Progenitor cell of endocrine pancreas (in vitro differentiated cells): ENCODE measurements around the gene HAPSTR1. TPM values are rescaled to one million over a fixed set of nuclear protein-coding genes. Genes with fewer than 3 reads are reported as not detected.

Experiments used
- DNase-seq: peaks from one replicate; pipeline ENCODE4 v3.0.0; 2021; ENCODE audit warnings: low spot score; ENCODE audit not compliant: unreplicated experiment
- H3K27ac Mint-ChIP-seq: 2 replicates; pipeline ENCODE4 v1.8.0; 2021; ENCODE audit warnings: mild to moderate bottlenecking, moderate library complexity, mixed read lengths
- H3K27me3 Mint-ChIP-seq: 2 replicates; pipeline ENCODE4 v1.8.0; 2021; ENCODE audit warnings: mixed read lengths
- H3K36me3 Mint-ChIP-seq: 2 replicates; pipeline ENCODE4 v1.8.0; 2022; ENCODE audit warnings: mixed read lengths; ENCODE audit not compliant: insufficient read depth
- H3K4me1 Mint-ChIP-seq: 2 replicates; pipeline ENCODE4 v1.8.0; 2021; ENCODE audit warnings: low read depth, mixed read lengths
- H3K4me3 Mint-ChIP-seq: 2 replicates; pipeline ENCODE4 v1.8.0; 2021; ENCODE audit warnings: low read depth, mild to moderate bottlenecking, moderate library complexity, mixed read lengths
- H3K9me3 Mint-ChIP-seq: 2 replicates; pipeline ENCODE4 v1.8.0; 2021; ENCODE audit warnings: low read depth, mixed read lengths
- total RNA-seq: library from RNA; stranded (reverse); gene quantifications from 2 replicates; pipeline ENCODE4 v1.2.1, GENCODE V29; 2021
- TF ChIP-seq, protein P1 (sequence below): fragments of 200-600 bp; sonication (generic); IDR thresholded peaks from one replicate; pipeline ENCODE4 v1.5.0; 2021; ENCODE audit warnings: antibody characterized with exemption, mild to moderate bottlenecking; ENCODE audit not compliant: unreplicated experiment

HAPSTR1 gene
- total RNA-seq, 1 donor from 2014 or later: 79.7 TPM

DNA sequence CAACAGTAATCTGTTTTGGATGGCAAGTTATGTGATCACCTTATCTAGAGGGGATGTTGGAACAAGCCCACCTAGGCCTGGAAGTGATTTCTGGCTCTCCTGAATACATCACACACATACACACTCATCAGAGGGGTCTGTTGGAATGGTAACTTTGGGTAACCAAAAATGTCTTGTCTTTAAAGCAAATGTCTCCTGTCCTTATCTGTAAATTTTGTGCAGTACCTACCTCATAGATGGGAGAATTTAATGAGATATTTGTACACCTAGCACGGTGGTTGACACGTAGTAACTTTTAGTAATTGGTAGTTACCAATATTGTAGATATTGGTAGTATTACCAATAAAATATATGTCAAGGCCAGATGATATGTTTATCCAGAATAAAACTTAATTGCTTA, 24.7 kb downstream of the HAPSTR1 start:
- Mint-ChIP-seq H3K4me1 (peaks cover 23% of the 10 kb centered on the region), H3K4me3 (no peak overlapping the region), H3K27ac (peak overlapping the region; percentile 61), H3K27me3 (no peaks in the 10 kb centered on the region), H3K36me3 (peaks cover 30% of the 10 kb centered on the region), H3K9me3 (no peaks in the 10 kb centered on the region)
- TF ChIP-seq, protein P1, sequence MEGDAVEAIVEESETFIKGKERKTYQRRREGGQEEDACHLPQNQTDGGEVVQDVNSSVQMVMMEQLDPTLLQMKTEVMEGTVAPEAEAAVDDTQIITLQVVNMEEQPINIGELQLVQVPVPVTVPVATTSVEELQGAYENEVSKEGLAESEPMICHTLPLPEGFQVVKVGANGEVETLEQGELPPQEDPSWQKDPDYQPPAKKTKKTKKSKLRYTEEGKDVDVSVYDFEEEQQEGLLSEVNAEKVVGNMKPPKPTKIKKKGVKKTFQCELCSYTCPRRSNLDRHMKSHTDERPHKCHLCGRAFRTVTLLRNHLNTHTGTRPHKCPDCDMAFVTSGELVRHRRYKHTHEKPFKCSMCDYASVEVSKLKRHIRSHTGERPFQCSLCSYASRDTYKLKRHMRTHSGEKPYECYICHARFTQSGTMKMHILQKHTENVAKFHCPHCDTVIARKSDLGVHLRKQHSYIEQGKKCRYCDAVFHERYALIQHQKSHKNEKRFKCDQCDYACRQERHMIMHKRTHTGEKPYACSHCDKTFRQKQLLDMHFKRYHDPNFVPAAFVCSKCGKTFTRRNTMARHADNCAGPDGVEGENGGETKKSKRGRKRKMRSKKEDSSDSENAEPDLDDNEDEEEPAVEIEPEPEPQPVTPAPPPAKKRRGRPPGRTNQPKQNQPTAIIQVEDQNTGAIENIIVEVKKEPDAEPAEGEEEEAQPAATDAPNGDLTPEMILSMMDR: no peak
- no peak for DNase-seq

DNA sequence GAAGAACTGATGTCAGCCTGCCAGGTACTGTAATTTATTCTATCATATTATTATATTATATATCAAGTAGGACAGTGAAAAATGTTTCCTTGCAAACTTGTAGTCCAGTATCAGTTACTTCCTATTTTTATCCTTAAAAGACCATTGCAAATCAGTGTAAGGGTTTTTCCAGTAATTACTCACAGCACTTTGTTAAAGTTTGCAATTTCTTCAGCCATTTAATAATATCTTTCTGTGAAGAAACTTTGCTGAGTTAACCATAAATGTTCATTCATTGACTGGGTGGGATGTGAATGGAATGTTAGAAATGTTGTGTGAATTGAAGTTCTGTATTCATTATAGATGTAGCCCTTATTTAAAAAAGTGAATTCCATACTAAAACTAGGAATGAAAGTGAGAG, 26.7 kb downstream of the HAPSTR1 start:
- no peaks in the 10 kb centered on the region for H3K9me3 Mint-ChIP-seq
- H3K36me3 Mint-ChIP-seq: peaks cover 33% of the 10 kb centered on the region
- H3K4me3 Mint-ChIP-seq: no peak overlapping the region
- H3K27me3 Mint-ChIP-seq: no peaks in the 10 kb centered on the region
- peaks cover 17% of the 10 kb centered on the region for H3K4me1 Mint-ChIP-seq
- H3K27ac Mint-ChIP-seq: no peak overlapping the region
- TF ChIP-seq, protein P1: no peak
- DNase-seq: no peak

DNA sequence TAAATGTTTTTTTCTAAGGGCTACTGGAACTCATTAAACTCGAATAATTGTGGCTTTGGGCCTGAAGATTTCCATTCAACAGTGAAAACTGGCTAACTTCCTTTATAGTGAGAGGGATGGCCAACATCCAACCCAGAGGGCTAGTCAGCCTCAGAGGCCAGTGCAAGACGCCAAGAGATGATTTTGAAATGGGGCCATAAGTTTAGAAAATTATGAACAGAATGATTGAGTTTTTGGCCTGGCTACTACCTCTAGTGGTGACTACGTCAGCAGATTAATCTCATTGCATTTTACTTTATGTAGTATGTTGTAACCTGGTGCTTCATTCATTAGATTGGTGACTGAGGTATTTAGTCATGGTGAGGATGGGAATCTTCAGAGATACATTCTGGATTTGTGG, 28.4 kb downstream of the HAPSTR1 start:
- no peaks in the 10 kb centered on the region for H3K27me3 Mint-ChIP-seq
- DNase-seq: no peak
- H3K4me3 Mint-ChIP-seq: no peak overlapping the region
- TF ChIP-seq, protein P1: no peak
- no peaks in the 10 kb centered on the region for H3K9me3 Mint-ChIP-seq
- peaks cover 13% of the 10 kb centered on the region for H3K4me1 Mint-ChIP-seq
- peaks cover 30% of the 10 kb centered on the region for H3K36me3 Mint-ChIP-seq
- H3K27ac Mint-ChIP-seq: peak overlapping the region; percentile 24

DNA sequence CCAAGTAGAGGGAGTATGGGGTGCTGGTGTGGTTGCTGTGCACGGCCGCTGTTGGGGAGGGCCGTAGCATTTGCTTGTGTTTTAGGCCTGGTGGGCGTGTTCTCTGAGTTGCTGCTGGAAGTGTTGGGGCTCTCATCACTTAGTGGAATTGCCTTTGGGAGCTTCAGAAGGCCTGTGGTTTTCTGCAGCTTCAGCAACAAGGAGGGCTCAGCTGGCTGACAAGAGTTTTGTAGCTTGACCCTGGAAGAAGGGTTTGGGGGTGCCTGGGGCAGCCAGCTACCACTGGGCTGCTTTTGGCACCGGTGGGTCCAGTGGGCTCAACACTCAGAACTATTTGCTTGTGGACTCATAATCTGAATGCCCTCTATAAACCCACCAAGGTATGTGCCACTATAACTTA, 30.9 kb downstream of the HAPSTR1 start:
- TF ChIP-seq, protein P1: no peak
- H3K4me1 Mint-ChIP-seq: peaks cover 10% of the 10 kb centered on the region
- DNase-seq: no peak
- no peaks in the 10 kb centered on the region for H3K9me3 Mint-ChIP-seq
- no peak overlapping the region for H3K27ac Mint-ChIP-seq
- H3K4me3 Mint-ChIP-seq: no peak overlapping the region
- no peaks in the 10 kb centered on the region for H3K27me3 Mint-ChIP-seq
- peaks cover 18% of the 10 kb centered on the region for H3K36me3 Mint-ChIP-seq

DNA sequence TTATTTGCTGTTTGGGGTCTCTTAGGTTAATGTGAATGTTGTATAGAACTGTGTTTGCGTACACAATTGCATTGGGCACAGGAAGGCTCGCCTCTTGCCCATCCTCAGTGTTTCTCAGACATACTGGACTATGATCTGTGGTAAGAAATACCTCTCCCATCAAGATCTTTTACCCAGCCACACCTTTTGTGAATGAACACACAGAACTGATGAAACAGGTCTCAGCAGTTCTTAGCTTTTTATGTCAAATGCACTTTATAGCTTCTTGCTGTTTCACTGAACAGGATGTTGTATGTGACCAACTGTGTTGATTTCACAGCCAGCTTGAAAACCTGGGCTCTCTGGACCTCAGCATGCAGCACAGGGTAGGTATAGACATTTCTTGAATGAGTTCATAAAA, 31.5 kb downstream of the HAPSTR1 start:
- Mint-ChIP-seq H3K4me3 (no peak overlapping the region), H3K4me1 (peaks cover 5% of the 10 kb centered on the region), H3K36me3 (peaks cover 15% of the 10 kb centered on the region), H3K9me3 (no peaks in the 10 kb centered on the region), H3K27me3 (no peaks in the 10 kb centered on the region), H3K27ac (no peak overlapping the region)
- no peak for DNase-seq
- TF ChIP-seq, protein P1: no peak
